Stimulated activated CD4-positive, alpha-beta T cell treated with anti-CD3 and anti-CD28 coated beads, Interleukin-12 subunit alpha, Interleukin-12 subunit beta, amount 100 ng/mL, for 48 hours (primary cell): ENCODE data around the gene CNPY1.

Experiments used
- DNase-seq, 3 donors: peaks; one replicate each; pipeline ENCODE4 v3.0.0-alpha.2; 2020; ENCODE audit warnings: low read depth in 2 of 3, low spot score in 1 of 3

Gene CNPY1

GRCh38 chr7:155559519-155560108 is 13.3 kb upstream of the CNPY1 start:
- DNase-seq: no peak

GRCh38 chr7:155558961-155559360 is 12.6 kb upstream of the CNPY1 start:
- DNase-seq: no peak

GRCh38 chr7:155558351-155558750 is 12.0 kb upstream of the CNPY1 start:
- no peak for DNase-seq

- no peak for DNase-seq
Observed at GRCh38 chr7:155557778-155558177, 11.4 kb upstream of the CNPY1 start.

- DNase-seq: no peak
Observed at GRCh38 chr7:155556763-155557162, 10.4 kb upstream of the CNPY1 start.

- DNase-seq: no peak
Observed at GRCh38 chr7:155555116-155555695, 8.8 kb upstream of the CNPY1 start.

GRCh38 chr7:155553871-155554270 is 7.5 kb upstream of the CNPY1 start:
- no peak for DNase-seq

- DNase-seq: no peak
Observed at GRCh38 chr7:155551785-155552611, 5.6 kb upstream of the CNPY1 start.

- DNase-seq: no peak
Observed at GRCh38 chr7:155550916-155551315, 4.6 kb upstream of the CNPY1 start.

GRCh38 chr7:155549226-155549625 is 2.9 kb upstream of the CNPY1 start:
- DNase-seq: no peak

- DNase-seq: no peak
Observed at GRCh38 chr7:155547161-155547791, 917 bp upstream of the CNPY1 start.

GRCh38 chr7:155545348-155545747 is 1.0 kb downstream of the CNPY1 start:
- DNase-seq: no peak

GRCh38 chr7:155544485-155544884 is 1.9 kb downstream of the CNPY1 start:
- no peak for DNase-seq

GRCh38 chr7:155543926-155544325 is 2.4 kb downstream of the CNPY1 start:
- no peak for DNase-seq

- DNase-seq: no peak
Observed at GRCh38 chr7:155543011-155543876, 3.1 kb downstream of the CNPY1 start.

GRCh38 chr7:155541986-155542675 is 4.2 kb downstream of the CNPY1 start:
- no peak for DNase-seq

GRCh38 chr7:155540553-155540952 is 5.8 kb downstream of the CNPY1 start:
- DNase-seq: no peak

- DNase-seq: no peak
Observed at GRCh38 chr7:155538293-155538692, 8.1 kb downstream of the CNPY1 start.

- DNase-seq: no peak
Observed at GRCh38 chr7:155536451-155536850, 9.9 kb downstream of the CNPY1 start.

GRCh38 chr7:155534691-155535090 is 11.7 kb downstream of the CNPY1 start:
- no peak for DNase-seq
